Lower leg skin (tissue), 4 donors: ENCODE measurements around the gene VSIG2. TPM values are rescaled to one million over a fixed set of nuclear protein-coding genes. Genes with fewer than 3 reads are reported as not detected.
"Not testable (repeated sequence)": the region's sequence is repeated elsewhere in the genome, so short reads cannot be mapped to it uniquely, and the experiment has no call there.

Experiments
- DNase-seq, 2 donors: peaks; one replicate each; pipeline ENCODE4 v3.0.0-alpha.2; 2019; ENCODE audit warnings: low spot score in 2 of 2
- H3K4me3 ChIP-seq: fragments of 200-600 bp; sonication (generic); 2 replicates; pipeline ENCODE4 v1.5.1; 2017; ENCODE audit warnings: mild to moderate bottlenecking, low read depth; ENCODE audit not compliant: poor library complexity, severe bottlenecking
- POLR2A ChIP-seq, 2 donors: fragments of 450-650 bp; IDR thresholded peaks; one replicate each; pipeline ENCODE4 v1.6.1; 2016 to 2017; ENCODE audit warnings: antibody characterized with exemption in 2 of 2, mild to moderate bottlenecking in 1 of 2, moderate library complexity in 1 of 2
- WGBS, 2 donors: methylation state at CpG; one replicate each; pipeline ENCODE4 v1.1.5; 2018; 5-methylcytosine and 5-hydroxymethylcytosine counted together
- intact Hi-C: fragments of 100-400 bp; cut with DNase I; formaldehyde crosslinking; loops from one replicate; pipeline ENCODE4 v1.15.0; 2023; ENCODE audit warnings: low total_unique reads
- total RNA-seq, 4 donors: library from RNA; depleted of rRNA; stranded (reverse); fragments of >200 nt; gene quantifications; one replicate each; pipeline ENCODE4 v1.1.0, GENCODE V29; 2016
- TF ChIP-seq, protein P1 (sequence below), 3 donors: fragments of 450-650 bp; IDR thresholded peaks; one replicate each; pipeline ENCODE4 v1.5.1; 2016; ENCODE audit warnings: antibody characterized with exemption in 3 of 3, mild to moderate bottlenecking in 3 of 3, moderate library complexity in 2 of 3

The VSIG2 gene
- total RNA-seq, 4 donors from 2014 or later: 0.30 to 2.3 (median 0.55) TPM

DNA sequence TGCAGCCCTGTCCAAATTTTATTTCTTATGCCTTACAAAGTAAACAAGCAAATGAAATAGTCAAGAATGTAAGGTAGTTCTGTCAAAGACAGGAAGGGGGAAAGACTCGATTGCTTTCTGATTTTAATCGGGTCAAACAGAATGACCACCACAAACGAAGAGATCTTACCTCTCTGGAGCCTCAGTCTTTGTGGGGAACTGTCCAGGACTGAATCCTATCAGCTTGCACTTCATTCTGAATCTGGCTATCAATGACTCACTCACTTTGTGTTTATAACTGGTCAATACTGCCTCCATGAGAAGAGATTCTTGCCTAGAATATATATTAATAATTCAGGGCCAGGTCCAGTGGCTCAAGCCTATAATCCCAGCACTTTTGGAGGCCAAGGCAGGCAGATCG lies 30.9 kb upstream of the VSIG2 start:
- intact Hi-C loops: no loop called here
- H3K4me3 ChIP-seq: no peak overlapping the region
- TF ChIP-seq, protein P1, sequence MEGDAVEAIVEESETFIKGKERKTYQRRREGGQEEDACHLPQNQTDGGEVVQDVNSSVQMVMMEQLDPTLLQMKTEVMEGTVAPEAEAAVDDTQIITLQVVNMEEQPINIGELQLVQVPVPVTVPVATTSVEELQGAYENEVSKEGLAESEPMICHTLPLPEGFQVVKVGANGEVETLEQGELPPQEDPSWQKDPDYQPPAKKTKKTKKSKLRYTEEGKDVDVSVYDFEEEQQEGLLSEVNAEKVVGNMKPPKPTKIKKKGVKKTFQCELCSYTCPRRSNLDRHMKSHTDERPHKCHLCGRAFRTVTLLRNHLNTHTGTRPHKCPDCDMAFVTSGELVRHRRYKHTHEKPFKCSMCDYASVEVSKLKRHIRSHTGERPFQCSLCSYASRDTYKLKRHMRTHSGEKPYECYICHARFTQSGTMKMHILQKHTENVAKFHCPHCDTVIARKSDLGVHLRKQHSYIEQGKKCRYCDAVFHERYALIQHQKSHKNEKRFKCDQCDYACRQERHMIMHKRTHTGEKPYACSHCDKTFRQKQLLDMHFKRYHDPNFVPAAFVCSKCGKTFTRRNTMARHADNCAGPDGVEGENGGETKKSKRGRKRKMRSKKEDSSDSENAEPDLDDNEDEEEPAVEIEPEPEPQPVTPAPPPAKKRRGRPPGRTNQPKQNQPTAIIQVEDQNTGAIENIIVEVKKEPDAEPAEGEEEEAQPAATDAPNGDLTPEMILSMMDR (IDR thresholded peaks at IDR 0.05): no peak
- TF ChIP-seq POLR2A (IDR thresholded peaks at IDR 0.05): no peak
- DNase-seq: no peak
- WGBS, 2 donors: 94 to 97% methylated on average over 4 of the region's 4 CpGs

- DNase-seq: no peak
- no peak overlapping the region for H3K4me3 ChIP-seq
- intact Hi-C loops: no loop called here
- TF ChIP-seq, protein P1 (IDR thresholded peaks at IDR 0.05): no peak
- no peak for TF ChIP-seq POLR2A (IDR thresholded peaks at IDR 0.05)
- 79 to 86% methylated on average over 1 of the region's 1 CpG for WGBS, 2 donors
These were observed 27.5 kb upstream of the VSIG2 start for GRCh38 chr11:124779568-124779967.

GRCh38 chr11:124778281-124778680 lies 26.2 kb upstream of the VSIG2 start:
- no peak for TF ChIP-seq POLR2A (IDR thresholded peaks at IDR 0.05)
- TF ChIP-seq, protein P1 (IDR thresholded peaks at IDR 0.05): no peak
- WGBS, 2 donors: 87 to 88% methylated on average over 2 of the region's 2 CpGs
- DNase-seq: no peak
- H3K4me3 ChIP-seq: no peak overlapping the region
- intact Hi-C loops: no loop called here

- no peak for TF ChIP-seq POLR2A (IDR thresholded peaks at IDR 0.05)
- TF ChIP-seq, protein P1 (IDR thresholded peaks at IDR 0.05): no peak
- DNase-seq: no peak
- H3K4me3 ChIP-seq: no peak overlapping the region
- intact Hi-C loops: no loop called here
- WGBS, 2 donors: 83 to 86% methylated on average over 7 of the region's 7 CpGs
These were observed 25.0 kb upstream of the VSIG2 start for GRCh38 chr11:124776865-124777645.

GRCh38 chr11:124770959-124771358 lies 18.9 kb upstream of the VSIG2 start:
- H3K4me3 ChIP-seq, DNase-seq, intact Hi-C loops: not testable (repeated sequence)
- WGBS, 2 donors: 93 to 94% methylated on average over 6 of the region's 6 CpGs

DNA sequence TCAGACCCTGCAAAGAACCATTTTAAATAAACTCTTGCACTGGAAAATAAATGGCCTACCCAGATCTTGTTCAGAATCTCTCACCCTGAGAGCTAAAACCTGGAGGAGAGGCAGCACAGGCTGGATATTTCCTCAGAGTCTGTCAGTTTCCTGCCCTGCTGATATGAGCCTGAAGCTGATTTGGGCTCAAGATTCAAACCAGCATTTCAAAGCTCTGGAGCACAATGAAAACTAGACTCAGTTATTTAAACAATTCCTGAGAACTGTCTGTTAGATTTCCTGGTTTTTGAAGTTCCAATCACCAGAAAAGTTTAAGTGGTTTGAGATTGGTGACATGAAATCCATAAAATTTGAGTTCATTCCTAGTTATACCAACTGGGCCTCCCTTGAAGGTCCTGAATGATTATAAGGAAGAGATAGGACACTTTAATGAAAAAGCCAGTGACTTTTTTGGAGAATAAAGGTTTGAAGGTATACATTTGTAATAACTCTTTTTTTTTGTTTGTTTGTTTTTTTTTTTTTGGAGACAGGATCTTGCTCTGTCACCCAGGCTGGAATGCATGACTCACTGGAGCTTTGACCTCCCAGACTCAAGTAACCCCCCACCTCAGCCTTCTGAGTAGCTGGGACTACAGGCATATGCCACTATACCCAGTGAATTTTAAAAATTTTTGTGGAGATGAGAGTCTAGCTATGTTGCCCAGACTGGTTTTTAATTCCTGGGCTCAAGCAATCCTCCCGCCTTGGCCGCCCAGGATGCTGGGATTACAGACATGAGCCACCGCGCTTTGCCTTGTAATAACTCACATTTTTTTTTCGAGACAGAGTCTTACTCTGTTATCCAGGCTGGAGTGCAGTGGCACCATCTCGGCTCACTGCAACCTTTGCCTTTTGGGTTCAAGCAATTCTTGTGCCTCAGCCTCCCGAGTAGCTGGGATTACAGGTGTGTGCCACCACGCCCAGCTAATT lies 18.0 kb upstream of the VSIG2 start:
- TF ChIP-seq POLR2A (IDR thresholded peaks at IDR 0.05): no peak
- TF ChIP-seq, protein P1 (IDR thresholded peaks at IDR 0.05): no peak
- no peak overlapping the region for H3K4me3 ChIP-seq
- DNase-seq: no peak
- WGBS, 2 donors: 97 to 99% methylated on average over 8 of the region's 8 CpGs
- intact Hi-C loops: no loop called here
